HG02938 (cell line): Measurements from ENCODE around the gene OR2S2.

ENCODE experiments used
- ATAC-seq: cut with Tn5 transposase; IDR thresholded peaks from one replicate; pipeline ENCODE4 v1.9.1; 2021; ENCODE audit warnings: mild to moderate bottlenecking, moderate library complexity; ENCODE audit not compliant: unreplicated experiment

The OR2S2 gene

DNA sequence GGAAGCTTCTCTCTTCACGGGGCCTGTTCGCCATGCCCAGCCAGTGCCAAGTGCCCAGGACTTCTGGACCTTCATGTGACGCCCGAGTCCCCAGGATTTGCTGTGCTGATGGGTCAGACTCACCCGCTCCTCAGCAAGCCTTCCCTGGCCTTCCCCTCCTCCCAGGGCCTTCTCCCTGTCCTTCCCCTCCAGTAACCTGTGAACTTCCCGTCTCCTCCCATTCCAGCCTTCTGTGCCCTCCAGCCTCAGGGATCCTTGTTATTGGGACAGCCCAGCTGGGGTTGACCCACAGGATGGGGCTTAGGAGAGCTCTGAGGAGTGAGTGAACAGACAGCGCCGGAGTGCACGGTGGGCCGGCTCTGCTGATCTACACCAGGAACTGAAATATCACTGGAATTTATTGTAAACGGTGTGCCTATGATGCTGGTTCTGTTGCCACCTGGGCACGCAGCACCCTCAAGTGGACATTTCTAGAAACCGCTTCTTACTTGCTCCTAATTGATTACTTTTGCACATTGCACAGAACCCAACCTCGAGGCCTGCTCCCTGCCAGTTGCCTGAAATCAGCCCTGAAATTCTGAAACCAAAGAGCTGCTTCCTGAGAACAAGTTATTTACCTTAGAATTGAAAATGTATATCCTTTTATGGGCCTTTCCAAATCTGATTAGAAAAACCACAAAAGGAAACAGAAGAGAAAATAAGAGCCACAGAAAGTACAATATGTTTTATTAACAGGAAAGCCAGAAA lies 47.2 kb downstream of the OR2S2 start:
- no peak for ATAC-seq

GRCh38 chr9:35909687-35910612 lies 48.0 kb downstream of the OR2S2 start:
- ATAC-seq, result no peak

DNA sequence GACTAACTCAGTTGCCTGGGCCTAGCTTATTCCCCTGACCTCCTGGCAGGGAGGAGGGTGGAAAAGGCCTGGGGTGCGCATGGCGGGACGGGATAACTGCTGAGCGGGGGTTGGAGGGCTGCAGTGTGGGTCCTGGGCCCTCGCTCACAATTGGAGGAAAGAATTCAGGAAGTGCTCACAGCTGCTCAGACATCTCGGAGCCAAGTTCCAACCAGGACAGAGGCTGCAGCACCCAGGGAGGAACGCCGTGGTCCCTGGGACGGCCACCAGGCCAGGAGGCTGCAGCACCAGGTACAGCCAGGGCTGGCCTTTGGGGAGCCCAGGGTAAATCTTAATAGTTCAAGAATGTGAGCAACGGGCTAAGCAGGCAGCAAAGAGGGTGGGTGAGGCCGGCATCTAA lies 48.7 kb downstream of the OR2S2 start, which contains the start of gene SPAAR:
SPAAR (plus strand) TSS at position 217 of the 400 bp plus-strand sequence. CDS start 974 bp downstream, outside the sequence.
- no peak for ATAC-seq

DNA sequence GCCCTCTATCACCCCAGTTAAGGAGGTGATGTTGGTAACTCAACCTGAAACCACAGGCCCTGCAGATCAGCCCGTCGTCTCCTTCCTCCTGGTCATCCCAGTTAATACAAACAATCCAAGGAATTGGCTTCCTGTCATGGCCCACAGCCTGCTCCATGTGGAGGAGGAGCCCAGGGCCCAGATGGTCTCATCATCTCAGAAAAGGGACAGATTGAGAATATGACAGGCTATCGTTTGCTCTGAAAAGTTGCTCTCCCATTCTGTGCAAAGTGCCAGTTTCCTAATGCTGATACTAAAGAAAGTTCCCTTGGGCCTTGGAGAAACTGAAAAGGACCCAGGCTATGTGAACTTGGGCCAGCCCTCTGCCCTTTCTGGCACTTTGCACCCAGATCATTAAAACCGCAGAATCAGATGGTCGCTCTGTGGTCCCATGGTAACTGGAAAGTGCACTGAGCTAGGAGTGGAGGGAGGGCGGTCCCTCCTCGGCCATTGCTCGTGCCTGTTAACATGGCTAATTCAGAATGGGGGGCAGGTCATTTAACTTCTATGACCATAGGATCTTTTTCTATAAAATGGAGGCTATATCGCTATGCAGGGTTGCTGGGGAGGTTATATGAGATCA lies 49.3 kb downstream of the OR2S2 start:
- ATAC-seq, result no peak

DNA sequence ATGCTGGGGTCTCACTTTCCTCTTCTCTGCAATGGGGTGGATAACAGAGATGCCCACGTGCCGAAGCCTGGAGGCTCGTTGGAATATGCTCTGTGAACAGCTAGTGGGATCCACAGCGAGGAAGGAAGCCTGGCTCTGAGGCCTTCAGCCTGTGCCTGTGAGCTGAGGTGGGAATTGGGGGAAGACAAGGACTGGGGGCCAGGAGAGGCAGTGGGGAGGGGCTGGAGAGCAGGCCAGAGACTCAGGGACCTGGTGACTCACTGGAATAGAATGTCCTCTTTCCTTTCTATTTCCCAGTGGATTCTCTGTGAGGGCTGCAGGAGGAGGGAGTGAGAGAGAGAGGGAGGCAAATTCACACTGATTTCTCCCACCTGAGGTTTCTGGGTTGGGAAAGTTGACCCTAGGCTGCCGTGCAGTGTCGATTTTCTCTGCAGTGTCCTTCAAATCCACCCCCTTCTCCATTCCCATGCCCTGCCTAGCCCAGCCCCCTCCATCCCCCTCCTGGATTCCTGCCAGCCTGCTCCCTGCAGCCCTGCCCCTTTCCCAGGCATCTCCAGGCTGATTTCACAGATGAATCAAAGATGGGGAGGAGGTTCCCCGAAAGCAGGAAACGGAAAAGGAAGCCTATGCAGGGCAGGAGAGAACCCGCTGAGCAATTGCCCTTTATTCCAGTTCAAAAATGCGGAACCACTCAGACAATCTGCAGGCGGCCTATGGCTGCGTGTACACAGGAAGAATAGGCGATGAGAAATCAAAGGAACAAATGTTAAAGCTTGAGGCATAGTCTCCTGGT lies 50.0 kb downstream of the OR2S2 start:
- no peak for ATAC-seq
